Measurements from ENCODE around the gene GALNT4.

GRCh38 chr12:89516633-89517032, 8.0 kb downstream of the GALNT4 start:
- TF ChIP-seq CTCF (conservative IDR thresholded peaks at IDR 0.05 in 1 of 2, IDR thresholded peaks at IDR 0.05 in 1 of 2; ENCODE audit: low read depth in 1 of 2, low read length in 2 of 2) (no peak), EZH2 (IDR thresholded peaks at IDR 0.05; ENCODE audit: low read length, missing control alignments) (no peak)
